DMS79 treated with DMSO at 0.1 percent for 48 hours (cell line): ENCODE measurements around the gene UBA1.

Source experiments
- DNase-seq: peaks from one replicate; lab custom pipeline; 2025; lab: John Stamatoyannopoulos, UW

The UBA1 gene

GRCh38 chrX:47212381-47213293, 19.0 kb downstream of the UBA1 start:
- no peak for DNase-seq

GRCh38 chrX:47214435-47215077, 20.9 kb downstream of the UBA1 start:
- DNase-seq: no peak

GRCh38 chrX:47215291-47215900, 21.8 kb downstream of the UBA1 start:
- DNase-seq: no peak

- no peak for DNase-seq
Measured at GRCh38 chrX:47216393-47216925, 22.8 kb downstream of the UBA1 start.

- DNase-seq: no peak
Measured at GRCh38 chrX:47217121-47217851, 23.7 kb downstream of the UBA1 start.

GRCh38 chrX:47217852-47218279, 24.2 kb downstream of the UBA1 start:
- peak; percentile 95 for DNase-seq

- peak; percentile 82 for DNase-seq
Measured at GRCh38 chrX:47218280-47218919, 24.8 kb downstream of the UBA1 start, which contains the start of gene CDK16. TSS of gene CDK16 (plus strand) at chrX:47218681. CDS start at chrX:47223558, 4,877 bp downstream.

- no peak for DNase-seq
Measured at GRCh38 chrX:47218920-47219815, 25.5 kb downstream of the UBA1 start.

- DNase-seq: no peak
Measured at GRCh38 chrX:47221756-47222155, 28.1 kb downstream of the UBA1 start.

- no peak for DNase-seq
Measured at GRCh38 chrX:47222751-47223350, 29.2 kb downstream of the UBA1 start.

GRCh38 chrX:47223476-47224250, 30.0 kb downstream of the UBA1 start:
- DNase-seq: no peak

GRCh38 chrX:47224266-47224895, 30.8 kb downstream of the UBA1 start:
- DNase-seq: no peak

GRCh38 chrX:47224896-47225290, 31.3 kb downstream of the UBA1 start:
- DNase-seq: no peak

- DNase-seq: no peak
Measured at GRCh38 chrX:47226071-47226470, 32.4 kb downstream of the UBA1 start.

- no peak for DNase-seq
Measured at GRCh38 chrX:47226531-47227333, 33.1 kb downstream of the UBA1 start.

GRCh38 chrX:47227334-47227583, 33.6 kb downstream of the UBA1 start:
- DNase-seq: no peak

- DNase-seq: no peak
Measured at GRCh38 chrX:47228550-47229270, 35.1 kb downstream of the UBA1 start.
